ENCODE measurements around the gene DNAI2.

DNA sequence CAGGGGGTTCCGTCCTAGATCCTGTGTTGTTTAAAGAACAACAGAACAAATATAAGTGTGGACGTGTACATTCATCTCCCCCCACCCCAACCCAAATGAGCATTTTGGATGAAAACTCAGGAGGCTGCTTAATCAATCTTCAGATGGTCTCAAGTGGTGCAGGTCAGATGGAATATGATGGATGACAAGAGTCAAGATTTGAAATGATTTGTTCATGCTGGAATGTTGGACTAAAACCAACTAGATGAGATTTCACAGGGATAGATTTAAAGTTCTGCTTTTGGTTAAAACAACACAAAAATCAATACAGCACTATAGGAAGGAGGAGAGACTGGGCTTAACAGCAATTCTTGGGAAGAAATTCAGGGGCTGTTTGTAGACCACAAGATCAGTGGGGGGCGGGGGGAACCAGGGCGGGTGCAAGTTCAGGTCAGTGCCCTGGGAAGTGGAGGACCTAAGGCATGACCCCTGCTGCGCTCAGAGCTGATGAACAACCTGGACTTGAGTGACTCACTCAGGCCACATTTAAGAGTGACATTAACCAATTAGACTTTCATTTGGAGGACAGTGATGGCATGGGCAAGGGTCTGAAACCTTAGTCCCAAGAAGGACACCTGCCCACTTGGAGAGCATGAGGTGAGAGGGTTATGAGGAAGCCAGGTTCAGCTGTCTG lies 45.6 kb upstream of the DNAI2 start:
- TF ChIP-seq, protein P1, sequence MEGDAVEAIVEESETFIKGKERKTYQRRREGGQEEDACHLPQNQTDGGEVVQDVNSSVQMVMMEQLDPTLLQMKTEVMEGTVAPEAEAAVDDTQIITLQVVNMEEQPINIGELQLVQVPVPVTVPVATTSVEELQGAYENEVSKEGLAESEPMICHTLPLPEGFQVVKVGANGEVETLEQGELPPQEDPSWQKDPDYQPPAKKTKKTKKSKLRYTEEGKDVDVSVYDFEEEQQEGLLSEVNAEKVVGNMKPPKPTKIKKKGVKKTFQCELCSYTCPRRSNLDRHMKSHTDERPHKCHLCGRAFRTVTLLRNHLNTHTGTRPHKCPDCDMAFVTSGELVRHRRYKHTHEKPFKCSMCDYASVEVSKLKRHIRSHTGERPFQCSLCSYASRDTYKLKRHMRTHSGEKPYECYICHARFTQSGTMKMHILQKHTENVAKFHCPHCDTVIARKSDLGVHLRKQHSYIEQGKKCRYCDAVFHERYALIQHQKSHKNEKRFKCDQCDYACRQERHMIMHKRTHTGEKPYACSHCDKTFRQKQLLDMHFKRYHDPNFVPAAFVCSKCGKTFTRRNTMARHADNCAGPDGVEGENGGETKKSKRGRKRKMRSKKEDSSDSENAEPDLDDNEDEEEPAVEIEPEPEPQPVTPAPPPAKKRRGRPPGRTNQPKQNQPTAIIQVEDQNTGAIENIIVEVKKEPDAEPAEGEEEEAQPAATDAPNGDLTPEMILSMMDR (IDR thresholded peaks at IDR 0.05 in 4 of 5, conservative IDR thresholded peaks at IDR 0.05 in 1 of 5): no peak
- TF ChIP-seq POLR2A (IDR thresholded peaks at IDR 0.05): no peak
